SW 1271 (cell line): ENCODE results near the gene PAH.
A peak's percentile ranks its signal among the peaks of the same experiment; 100 is the strongest.
"Not testable (repeated sequence)": the region's sequence is repeated elsewhere in the genome, so short reads cannot be mapped to it uniquely, and the experiment has no call there.

Experiments
- DNase-seq, 2 experiments: peaks; one replicate each; lab custom pipeline; 2025; lab: John Stamatoyannopoulos, UW

The PAH gene

GRCh38 chr12:102891756-102892155, 25.3 kb downstream of the PAH start:
- no peak for DNase-seq

GRCh38 chr12:102888511-102888910, 28.5 kb downstream of the PAH start:
- DNase-seq: no peak

GRCh38 chr12:102885043-102885932, 31.8 kb downstream of the PAH start:
- DNase-seq: no peak

- DNase-seq: peak in 1 of 2 experiments; percentile 23
These were observed 33.7 kb downstream of the PAH start for GRCh38 chr12:102883204-102883799.

GRCh38 chr12:102880783-102881182, 36.3 kb downstream of the PAH start:
- DNase-seq: no peak

GRCh38 chr12:102879144-102879763, 37.8 kb downstream of the PAH start:
- peak; percentile 57 to 85 for DNase-seq

GRCh38 chr12:102876883-102877282, 40.2 kb downstream of the PAH start:
- peak in 1 of 2 experiments; percentile 3 for DNase-seq

GRCh38 chr12:102874819-102875218, 42.2 kb downstream of the PAH start:
- no peak for DNase-seq

- DNase-seq: no peak
These were observed 44.0 kb downstream of the PAH start for GRCh38 chr12:102873077-102873476.

GRCh38 chr12:102871014-102871413, 46.0 kb downstream of the PAH start:
- DNase-seq: no peak

- no peak for DNase-seq
These were observed 47.5 kb downstream of the PAH start for GRCh38 chr12:102869571-102869970.

- DNase-seq: no peak
These were observed 51.0 kb downstream of the PAH start for GRCh38 chr12:102865821-102866615.

- no peak for DNase-seq
These were observed 54.6 kb downstream of the PAH start for GRCh38 chr12:102862486-102862885.

- no peak for DNase-seq
These were observed 65.8 kb downstream of the PAH start for GRCh38 chr12:102851246-102851645.

GRCh38 chr12:102849722-102850447, 67.2 kb downstream of the PAH start:
- no peak for DNase-seq

GRCh38 chr12:102848832-102849231, 68.2 kb downstream of the PAH start:
- DNase-seq: no peak

GRCh38 chr12:102847131-102847530, 69.9 kb downstream of the PAH start:
- peak in 1 of 2 experiments; percentile 17 for DNase-seq

- DNase-seq: no peak
These were observed 83.2 kb downstream of the PAH start for GRCh38 chr12:102833687-102834441.

- DNase-seq: not testable (repeated sequence)
These were observed 84.2 kb downstream of the PAH start for GRCh38 chr12:102832826-102833225.

- DNase-seq: no peak
These were observed 92.7 kb downstream of the PAH start for GRCh38 chr12:102824218-102824835.
